ENCODE results near the gene MMS19. TPM values are rescaled to one million over a fixed set of nuclear protein-coding genes. Genes with fewer than 3 reads are reported as not detected.
A peak's percentile ranks its signal among the peaks of the same experiment; 100 is the strongest.

The MMS19 gene
- total and polyA plus RNA-seq, 10 of the 15 experiments (the other 5 are each of a cell fraction or from before 2014, with no cell fraction given) = 40.2 to 112 (median 69.0) TPM

DNA sequence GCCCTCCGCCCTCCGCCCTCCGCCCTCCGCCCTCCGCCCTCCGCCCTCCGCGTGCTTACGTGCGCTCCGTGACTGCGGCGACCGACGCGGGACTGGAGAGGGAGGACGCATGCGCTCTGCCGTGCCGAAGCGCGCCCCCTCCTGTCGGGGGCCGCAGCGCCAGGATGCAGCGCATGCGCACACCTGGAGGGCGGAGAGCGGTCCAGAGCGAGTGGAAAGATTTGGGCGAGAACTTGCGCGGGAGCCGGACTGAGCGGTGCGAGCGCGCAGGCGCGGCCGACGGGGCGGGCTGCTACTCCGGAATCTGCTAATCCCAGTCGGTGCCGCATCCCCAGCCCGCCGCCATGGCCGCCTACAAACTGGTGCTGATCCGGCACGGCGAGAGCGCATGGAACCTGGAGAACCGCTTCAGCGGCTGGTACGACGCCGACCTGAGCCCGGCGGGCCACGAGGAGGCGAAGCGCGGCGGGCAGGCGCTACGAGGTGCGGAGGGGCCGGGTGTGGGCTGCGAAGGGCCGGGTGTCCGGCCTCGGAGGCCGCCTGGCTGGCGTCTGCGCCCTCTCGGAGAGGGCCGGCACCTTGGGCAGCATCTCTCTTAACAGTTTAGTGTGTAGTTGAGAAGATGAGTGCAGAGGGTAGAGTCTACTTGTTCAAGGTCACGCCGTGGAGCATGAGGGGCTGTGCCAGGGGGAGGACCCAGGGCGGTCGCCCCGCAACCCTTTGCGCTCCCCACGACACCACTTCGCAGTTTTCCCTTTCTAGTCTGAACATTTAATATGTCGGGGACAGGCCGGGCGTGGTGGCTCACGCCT, 72.1 kb downstream of the MMS19 start, which contains the start of gene PGAM1 (continued):
- TF ChIP-seq NRF1 (conservative IDR thresholded peaks at IDR 0.05; ENCODE audit: low read depth, low read length) (peak; percentile 87), CREM (IDR thresholded peaks at IDR 0.05; ENCODE audit: low read depth) (peak; percentile 37; the same call in 1 of the 2 replicates), TBL1XR1 (IDR thresholded peaks at IDR 0.05; ENCODE audit: low read depth, low read length) (peak; percentile 33; the same call in 1 of the 2 replicates), TAF1 (IDR thresholded peaks at IDR 0.05; ENCODE audit: borderline replicate concordance, low read depth, low read length) (peak; percentile 64; the same call in 1 of the 2 replicates), HDGF (IDR thresholded peaks at IDR 0.05) (peak; percentile 86), SMC3 (IDR thresholded peaks at IDR 0.05; ENCODE audit: borderline replicate concordance, low read length) (no peak; the same call in 1 of the 2 replicates), KLF5 (IDR thresholded peaks at IDR 0.05; ENCODE audit: partially characterized antibody) (peak; percentile 72), CREB1 (IDR thresholded peaks at IDR 0.05; ENCODE audit: low read depth) (0 out of 2 replicates have a peak, but pooled peaks have one; percentile 57), GATAD2B (conservative IDR thresholded peaks at IDR 0.05; ENCODE audit: low read depth) (peak; percentile 62; the same call in 1 of the 2 replicates), NR2C1 (IDR thresholded peaks at IDR 0.05) (peak; percentile 94), SIX5 (IDR thresholded peaks at IDR 0.05; ENCODE audit: low read depth, low read length, severe bottlenecking) (peak; percentile 7), EP300 (IDR thresholded peaks at IDR 0.05; ENCODE audit: borderline replicate concordance in 1 of 2, control insufficient read depth in 1 of 2, low read depth in 2 of 2, low read length in 2 of 2) (no peak), RB1 (IDR thresholded peaks at IDR 0.05; ENCODE audit: borderline replicate concordance) (peak; percentile 65; the same call in 1 of the 2 replicates), CHD2 (IDR thresholded peaks at IDR 0.05; ENCODE audit: borderline replicate concordance, low read depth, low read length) (peak; percentile 39; the same call in 1 of the 2 replicates), LARP7 (IDR thresholded peaks at IDR 0.05) (peak; percentile 95), BHLHE40 (IDR thresholded peaks at IDR 0.05; ENCODE audit: borderline replicate concordance in 1 of 2, low read depth in 2 of 2, low read length in 1 of 2) (peak; percentile 48 to 52; a peak in 3 of 4 replicates), SP1 (IDR thresholded peaks at IDR 0.05; ENCODE audit: low read depth, low read length) (peak; percentile 48)
- TF ChIP-seq, protein P1, sequence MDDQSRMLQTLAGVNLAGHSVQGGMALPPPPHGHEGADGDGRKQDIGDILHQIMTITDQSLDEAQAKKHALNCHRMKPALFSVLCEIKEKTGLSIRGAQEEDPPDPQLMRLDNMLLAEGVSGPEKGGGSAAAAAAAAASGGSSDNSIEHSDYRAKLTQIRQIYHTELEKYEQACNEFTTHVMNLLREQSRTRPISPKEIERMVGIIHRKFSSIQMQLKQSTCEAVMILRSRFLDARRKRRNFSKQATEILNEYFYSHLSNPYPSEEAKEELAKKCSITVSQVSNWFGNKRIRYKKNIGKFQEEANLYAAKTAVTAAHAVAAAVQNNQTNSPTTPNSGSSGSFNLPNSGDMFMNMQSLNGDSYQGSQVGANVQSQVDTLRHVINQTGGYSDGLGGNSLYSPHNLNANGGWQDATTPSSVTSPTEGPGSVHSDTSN (IDR thresholded peaks at IDR 0.05; ENCODE audit: insufficient replicate concordance, low read depth, low read length) = no peak
- TF ChIP-seq, protein P2, sequence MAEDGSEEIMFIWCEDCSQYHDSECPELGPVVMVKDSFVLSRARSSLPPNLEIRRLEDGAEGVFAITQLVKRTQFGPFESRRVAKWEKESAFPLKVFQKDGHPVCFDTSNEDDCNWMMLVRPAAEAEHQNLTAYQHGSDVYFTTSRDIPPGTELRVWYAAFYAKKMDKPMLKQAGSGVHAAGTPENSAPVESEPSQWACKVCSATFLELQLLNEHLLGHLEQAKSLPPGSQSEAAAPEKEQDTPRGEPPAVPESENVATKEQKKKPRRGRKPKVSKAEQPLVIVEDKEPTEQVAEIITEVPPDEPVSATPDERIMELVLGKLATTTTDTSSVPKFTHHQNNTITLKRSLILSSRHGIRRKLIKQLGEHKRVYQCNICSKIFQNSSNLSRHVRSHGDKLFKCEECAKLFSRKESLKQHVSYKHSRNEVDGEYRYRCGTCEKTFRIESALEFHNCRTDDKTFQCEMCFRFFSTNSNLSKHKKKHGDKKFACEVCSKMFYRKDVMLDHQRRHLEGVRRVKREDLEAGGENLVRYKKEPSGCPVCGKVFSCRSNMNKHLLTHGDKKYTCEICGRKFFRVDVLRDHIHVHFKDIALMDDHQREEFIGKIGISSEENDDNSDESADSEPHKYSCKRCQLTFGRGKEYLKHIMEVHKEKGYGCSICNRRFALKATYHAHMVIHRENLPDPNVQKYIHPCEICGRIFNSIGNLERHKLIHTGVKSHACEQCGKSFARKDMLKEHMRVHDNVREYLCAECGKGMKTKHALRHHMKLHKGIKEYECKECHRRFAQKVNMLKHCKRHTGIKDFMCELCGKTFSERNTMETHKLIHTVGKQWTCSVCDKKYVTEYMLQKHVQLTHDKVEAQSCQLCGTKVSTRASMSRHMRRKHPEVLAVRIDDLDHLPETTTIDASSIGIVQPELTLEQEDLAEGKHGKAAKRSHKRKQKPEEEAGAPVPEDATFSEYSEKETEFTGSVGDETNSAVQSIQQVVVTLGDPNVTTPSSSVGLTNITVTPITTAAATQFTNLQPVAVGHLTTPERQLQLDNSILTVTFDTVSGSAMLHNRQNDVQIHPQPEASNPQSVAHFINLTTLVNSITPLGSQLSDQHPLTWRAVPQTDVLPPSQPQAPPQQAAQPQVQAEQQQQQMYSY (CRISPR knock-in tag; IDR thresholded peaks at IDR 0.05) = no peak
- TF ChIP-seq, protein P3, sequence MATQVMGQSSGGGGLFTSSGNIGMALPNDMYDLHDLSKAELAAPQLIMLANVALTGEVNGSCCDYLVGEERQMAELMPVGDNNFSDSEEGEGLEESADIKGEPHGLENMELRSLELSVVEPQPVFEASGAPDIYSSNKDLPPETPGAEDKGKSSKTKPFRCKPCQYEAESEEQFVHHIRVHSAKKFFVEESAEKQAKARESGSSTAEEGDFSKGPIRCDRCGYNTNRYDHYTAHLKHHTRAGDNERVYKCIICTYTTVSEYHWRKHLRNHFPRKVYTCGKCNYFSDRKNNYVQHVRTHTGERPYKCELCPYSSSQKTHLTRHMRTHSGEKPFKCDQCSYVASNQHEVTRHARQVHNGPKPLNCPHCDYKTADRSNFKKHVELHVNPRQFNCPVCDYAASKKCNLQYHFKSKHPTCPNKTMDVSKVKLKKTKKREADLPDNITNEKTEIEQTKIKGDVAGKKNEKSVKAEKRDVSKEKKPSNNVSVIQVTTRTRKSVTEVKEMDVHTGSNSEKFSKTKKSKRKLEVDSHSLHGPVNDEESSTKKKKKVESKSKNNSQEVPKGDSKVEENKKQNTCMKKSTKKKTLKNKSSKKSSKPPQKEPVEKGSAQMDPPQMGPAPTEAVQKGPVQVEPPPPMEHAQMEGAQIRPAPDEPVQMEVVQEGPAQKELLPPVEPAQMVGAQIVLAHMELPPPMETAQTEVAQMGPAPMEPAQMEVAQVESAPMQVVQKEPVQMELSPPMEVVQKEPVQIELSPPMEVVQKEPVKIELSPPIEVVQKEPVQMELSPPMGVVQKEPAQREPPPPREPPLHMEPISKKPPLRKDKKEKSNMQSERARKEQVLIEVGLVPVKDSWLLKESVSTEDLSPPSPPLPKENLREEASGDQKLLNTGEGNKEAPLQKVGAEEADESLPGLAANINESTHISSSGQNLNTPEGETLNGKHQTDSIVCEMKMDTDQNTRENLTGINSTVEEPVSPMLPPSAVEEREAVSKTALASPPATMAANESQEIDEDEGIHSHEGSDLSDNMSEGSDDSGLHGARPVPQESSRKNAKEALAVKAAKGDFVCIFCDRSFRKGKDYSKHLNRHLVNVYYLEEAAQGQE (IDR thresholded peaks at IDR 0.05; ENCODE audit: low read depth, low read length) = no peak
- TF ChIP-seq, protein P4, sequence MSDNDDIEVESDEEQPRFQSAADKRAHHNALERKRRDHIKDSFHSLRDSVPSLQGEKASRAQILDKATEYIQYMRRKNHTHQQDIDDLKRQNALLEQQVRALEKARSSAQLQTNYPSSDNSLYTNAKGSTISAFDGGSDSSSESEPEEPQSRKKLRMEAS (IDR thresholded peaks at IDR 0.05; ENCODE audit: low read depth, low read length) = peak; percentile 27; the same call in 1 of the 2 replicates
